GM21619 (cell line): ENCODE measurements around the gene CST9.
"Not testable (repeated sequence)": the region's sequence is repeated elsewhere in the genome, so short reads cannot be mapped to it uniquely, and the experiment has no call there.

Experiments
- ATAC-seq: cut with Tn5 transposase; IDR thresholded peaks from one replicate; pipeline ENCODE4 v1.9.1; 2021; ENCODE audit not compliant: unreplicated experiment

Gene CST9

GRCh38 chr20:23637282-23638221, 31.8 kb upstream of the CST9 start, which contains the start of gene CST3:
Gene CST3 (minus strand): TSS chr20:23637955. CDS start chr20:23637862, 93 bp downstream.
- ATAC-seq = peak; percentile 63

DNA sequence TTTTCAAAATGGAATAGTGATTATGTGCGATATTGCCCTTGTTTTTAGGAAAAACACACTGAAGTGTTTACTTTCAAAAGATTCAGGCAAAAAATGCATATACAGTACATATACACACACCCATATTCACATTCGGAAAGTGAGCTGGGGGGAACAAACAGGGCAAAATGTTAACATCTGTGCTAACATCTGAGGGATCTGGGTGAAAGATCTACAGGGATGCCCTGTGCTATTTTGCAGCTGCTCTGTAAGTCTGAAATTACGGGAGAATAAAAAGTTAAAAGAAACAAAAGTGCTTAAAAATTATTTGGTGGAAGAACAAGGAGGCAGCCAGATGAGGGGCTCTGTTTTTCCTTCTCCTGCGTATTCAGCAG, 31.2 kb upstream of the CST9 start:
- no peak for ATAC-seq

GRCh38 chr20:23636182-23636907, 30.6 kb upstream of the CST9 start:
- ATAC-seq = no peak

- ATAC-seq = not testable (repeated sequence)
Measured at GRCh38 chr20:23635768-23636090, 30.0 kb upstream of the CST9 start.

- ATAC-seq = no peak
Measured at GRCh38 chr20:23634985-23635767, 29.5 kb upstream of the CST9 start.

GRCh38 chr20:23634044-23634801, 28.5 kb upstream of the CST9 start:
- ATAC-seq = no peak

GRCh38 chr20:23632711-23633573, 27.2 kb upstream of the CST9 start:
- ATAC-seq = no peak

DNA sequence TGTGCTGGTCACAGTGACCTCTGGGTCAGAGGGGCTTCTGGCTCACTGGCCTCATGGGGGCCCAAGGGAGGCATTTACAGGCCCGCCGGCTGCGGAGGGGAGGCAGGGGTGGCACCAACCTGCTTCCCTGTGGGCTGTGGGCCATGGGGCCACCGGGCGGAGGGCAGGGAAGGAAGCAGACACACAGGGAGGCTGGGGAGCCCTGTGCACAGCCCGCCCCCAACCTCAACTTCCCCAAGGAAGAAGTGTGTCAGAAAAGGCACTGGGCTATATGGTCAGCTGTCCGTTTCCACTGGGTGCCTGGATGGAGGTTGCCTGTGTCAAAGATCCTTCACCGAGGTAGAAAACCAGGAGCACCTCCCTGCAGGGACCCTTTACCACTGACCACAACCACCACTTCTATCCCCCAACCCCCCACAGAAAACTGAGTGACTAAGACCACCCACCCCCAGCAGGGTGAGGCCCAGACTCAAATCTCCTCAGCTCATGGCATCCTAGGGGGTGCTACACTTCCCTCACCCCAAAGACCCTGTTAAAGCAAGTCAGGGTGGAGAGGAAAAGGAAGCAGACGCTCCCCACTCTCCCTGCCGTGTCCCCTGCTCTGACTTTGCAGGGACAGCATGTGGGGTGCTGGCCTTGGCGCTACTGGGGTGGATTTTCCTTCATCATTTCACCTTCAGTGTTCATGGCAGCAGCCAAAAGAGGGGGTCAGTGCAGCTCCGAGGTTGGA, 26.4 kb upstream of the CST9 start:
- ATAC-seq = no peak

- no peak for ATAC-seq
Measured at GRCh38 chr20:23631226-23631822, 25.6 kb upstream of the CST9 start.

DNA sequence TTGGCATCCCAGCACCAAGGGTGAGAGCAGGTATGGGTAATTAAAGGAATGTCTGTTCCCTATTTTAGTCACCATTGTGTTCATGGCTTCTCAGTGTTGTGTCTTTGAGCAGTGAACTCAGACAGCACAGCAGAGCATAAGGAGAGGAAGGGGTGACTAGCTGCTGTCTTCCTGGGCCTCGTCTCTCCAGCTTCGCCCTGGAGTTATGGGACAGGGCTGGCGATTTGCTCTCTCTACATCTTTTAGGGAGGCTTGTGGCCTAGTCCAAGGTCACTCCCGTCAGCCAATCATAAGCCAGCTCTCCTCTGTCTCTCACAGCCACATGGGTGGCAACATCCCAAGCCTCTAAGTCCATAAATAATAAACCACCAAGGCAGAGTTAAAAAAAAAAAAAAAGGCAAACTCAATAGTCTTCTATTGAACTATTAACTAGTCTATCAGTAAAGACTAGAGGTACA, 24.7 kb upstream of the CST9 start:
- no peak for ATAC-seq

- no peak for ATAC-seq
Measured at GRCh38 chr20:23629542-23630391, 24.1 kb upstream of the CST9 start.

GRCh38 chr20:23629017-23629541, 23.4 kb upstream of the CST9 start:
- no peak for ATAC-seq

DNA sequence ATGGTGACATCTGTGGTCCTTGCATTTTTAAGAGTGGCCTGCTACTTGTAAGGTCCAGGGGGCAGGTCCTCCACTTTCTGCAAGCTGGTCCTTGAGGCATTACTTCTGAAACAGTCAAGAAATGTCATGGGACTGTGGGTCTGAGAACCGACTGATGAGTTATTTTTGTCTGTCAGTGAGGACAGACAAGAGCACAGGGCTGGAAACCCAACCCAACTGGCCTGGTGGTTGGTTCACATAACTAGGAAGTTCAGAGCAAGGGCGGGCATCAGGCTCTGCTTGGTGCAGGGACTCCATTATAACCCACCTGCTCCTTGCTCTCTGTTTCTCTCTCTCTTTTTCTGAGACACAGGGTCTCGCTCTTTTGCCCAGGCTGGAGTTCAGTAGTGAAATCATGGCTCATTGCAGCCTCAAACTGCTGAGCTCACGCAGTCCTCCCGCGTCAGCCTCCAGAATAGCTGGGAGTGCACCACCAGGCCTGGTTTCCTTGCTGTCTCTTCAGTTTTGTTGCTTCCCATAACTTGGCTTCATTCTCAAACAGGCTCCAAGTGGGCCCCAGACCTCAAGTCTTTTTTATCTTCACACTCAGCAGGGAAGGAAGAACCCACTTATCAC, 22.8 kb upstream of the CST9 start:
- no peak for ATAC-seq

- ATAC-seq = no peak
Measured at GRCh38 chr20:23627501-23627900, 21.8 kb upstream of the CST9 start.

GRCh38 chr20:23626040-23626620, 20.4 kb upstream of the CST9 start:
- ATAC-seq = no peak

- ATAC-seq = no peak
Measured at GRCh38 chr20:23625236-23625964, 19.7 kb upstream of the CST9 start.
